Transverse colon (tissue), 4 donors: Measurements from ENCODE around the gene CAPN11. TPM values are rescaled to one million over a fixed set of nuclear protein-coding genes. Genes with fewer than 3 reads are reported as not detected.

Source experiments
- DNase-seq: peaks from one replicate; pipeline ENCODE4 v3.0.0-alpha.2; 2019
- H3K27ac ChIP-seq, 4 donors: fragments of 200-600 bp; sonication (generic); 2 replicates each; pipeline ENCODE4 v1.5.1; 2016 to 2018; ENCODE audit warnings: inconsistent platforms in 4 of 4
- H3K27me3 ChIP-seq: fragments of 200-600 bp; sonication (generic); 2 replicates; pipeline ENCODE4 v1.5.1; 2017; ENCODE audit warnings: inconsistent platforms
- H3K36me3 ChIP-seq, 4 donors: fragments of 200-600 bp; sonication (generic); 2 replicates each; pipeline ENCODE4 v1.5.1; 2017 to 2019; ENCODE audit warnings: inconsistent platforms in 4 of 4
- H3K4me1 ChIP-seq, 4 donors: fragments of 200-600 bp; sonication (generic); 2 replicates each; pipeline ENCODE4 v1.5.1; 2017 to 2020; ENCODE audit warnings: inconsistent platforms in 4 of 4
- H3K4me3 ChIP-seq, 4 donors: fragments of 200-600 bp; sonication (generic); 1 replicate in 1 of 4; 2 replicates in 3 of 4; pipeline versions ENCODE4 v1.5.1 to v1.6.1; 2017 to 2019; ENCODE audit warnings: inconsistent platforms in 4 of 4
- H3K9me3 ChIP-seq, 2 donors: fragments of 200-600 bp; sonication (generic); 2 replicates each; pipeline ENCODE4 v1.5.1; 2017 to 2019; ENCODE audit warnings: inconsistent platforms in 2 of 2
- CTCF ChIP-seq, 5 experiments: fragments of 200-600 bp in 3 of 5; fragments of 450-650 bp in 2 of 5; sonication (generic) in 3 of 5; IDR thresholded peaks; 1 replicate in 2 of 5; 2 replicates in 3 of 5; pipeline ENCODE4 v1.5.1; 2016 to 2017; ENCODE audit warnings: antibody characterized with exemption in 5 of 5, inconsistent platforms in 3 of 5, mild to moderate bottlenecking in 2 of 5, moderate library complexity in 1 of 5
- EP300 ChIP-seq: sonication (generic); formaldehyde crosslinking; IDR thresholded peaks from one replicate; pipeline ENCODE4 v1.6.1; 2017; ENCODE audit warnings: antibody characterized with exemption, low read depth
- POLR2A ChIP-seq: fragments of 450-650 bp; IDR thresholded peaks from one replicate; pipeline ENCODE4 v1.6.1; 2016; ENCODE audit warnings: antibody characterized with exemption, mild to moderate bottlenecking, moderate library complexity
- POLR2AphosphoS5 ChIP-seq, 3 donors: sonication (generic); formaldehyde crosslinking; IDR thresholded peaks; one replicate each; pipeline ENCODE4 v1.6.1; 2016; ENCODE audit warnings: antibody characterized with exemption in 3 of 3
- WGBS, 2 donors: methylation state at CpG; one replicate each; pipeline ENCODE4 v1.1.5; 2018; ENCODE audit warnings: low coverage in 1 of 2; 5-methylcytosine and 5-hydroxymethylcytosine counted together
- in situ Hi-C, 4 donors: fragments of 200-750 bp; cut with MboI; loops; one replicate each; pipeline versions ENCODE4 v1.15.0 to v1.15.1; 2017; ENCODE audit warnings: low sequenced_read_pairs in 3 of 4, low pct_ligation_motif_present in 1 of 4, low pct_unique_long_range_greater_than_20kb in 1 of 4
- intact Hi-C: fragments of 100-400 bp; cut with DNase I; formaldehyde crosslinking; loops from one replicate; pipeline ENCODE4 v1.15.1; 2023; ENCODE audit warnings: low total_unique reads
- total RNA-seq, 4 donors: library from RNA; depleted of rRNA; stranded (reverse); fragments of >200 nt; gene quantifications; one replicate each; pipeline ENCODE4 v1.1.0, GENCODE V29; 2016

The CAPN11 gene
- total RNA-seq, 4 donors from 2014 or later: 1.6 to 19.8 (median 4.9) TPM; not detected in 1

- intact Hi-C loops: loop anchor here (2.0 kb wide), 1 partner anchor 36 kb away; no protein-coding TSS in a partner anchor
- H3K4me1 ChIP-seq: peaks cover 11 to 31% (median 23%) of the 10 kb centered on the region in 4 donors
- H3K9me3 ChIP-seq: no peaks in the 10 kb centered on the region
- no peak for DNase-seq
- no peaks in the 10 kb centered on the region for H3K36me3 ChIP-seq
- TF ChIP-seq POLR2A (no peak), POLR2AphosphoS5 (IDR thresholded peaks at IDR 0.05) (no peak), EP300 (no peak), CTCF (IDR thresholded peaks at IDR 0.05) (no peak)
- in situ Hi-C loops: no loop called here
- H3K27ac ChIP-seq: no peak overlapping the region
- WGBS, 2 donors: 85% methylated on average over 6 of the region's 6 CpGs; no CpG with 5 or more reads in 1 of the 2 donors
- no peaks in the 10 kb centered on the region for H3K27me3 ChIP-seq
- no peak overlapping the region for H3K4me3 ChIP-seq
These were observed 55.7 kb downstream of the CAPN11 start for GRCh38 chr6:44214307-44214706.

GRCh38 chr6:44216677-44217331 is 58.2 kb downstream of the CAPN11 start, which contains the start of gene MYMX:
Gene MYMX (plus strand): TSS chr6:44216926. CDS start chr6:44217472, 546 bp downstream.
- WGBS, 2 donors: 6 to 23% methylated on average over 3 to 7 of the region's 7 CpGs
- H3K36me3 ChIP-seq: no peaks in the 10 kb centered on the region
- H3K4me1 ChIP-seq: peaks cover 22 to 55% (median 41%) of the 10 kb centered on the region in 4 donors

GRCh38 chr6:44217332-44218143 is 58.9 kb downstream of the CAPN11 start:
- peaks cover 24 to 62% (median 48%) of the 10 kb centered on the region in 4 donors for H3K4me1 ChIP-seq
- no peaks in the 10 kb centered on the region for H3K36me3 ChIP-seq
- peak in 1 of 3 donors; percentile 49 for TF ChIP-seq POLR2AphosphoS5 (IDR thresholded peaks at IDR 0.05)
- TF ChIP-seq CTCF (IDR thresholded peaks at IDR 0.05): no peak
- H3K27me3 ChIP-seq: no peaks in the 10 kb centered on the region
- no peaks in the 10 kb centered on the region for H3K9me3 ChIP-seq
- in situ Hi-C loops (no loop called here), intact Hi-C loops (no loop called here)
- no peak overlapping the region for H3K4me3 ChIP-seq
- 70 to 100% methylated on average over 1 to 16 of the region's 16 CpGs for WGBS, 2 donors
- H3K27ac ChIP-seq: peak overlapping the region; percentile 48 to 94 (median 86)
- DNase-seq: peak; percentile 42

More at GRCh38 chr6:44216677-44217331, 58.2 kb downstream of the CAPN11 start, which contains the start of gene MYMX:
- Histone ChIP-seq H3K27ac (peak within 1 kb of the TSS; percentile 48 to 94 (median 86)), H3K9me3 (no peaks in the 10 kb centered on the region), H3K27me3 (no peaks in the 10 kb centered on the region), H3K4me3 (no peak within 1 kb of the TSS)
- in situ Hi-C loops: no loop called here
- TF ChIP-seq POLR2AphosphoS5 (IDR thresholded peaks at IDR 0.05) (no peak), CTCF (IDR thresholded peaks at IDR 0.05) (no peak), POLR2A (no peak), EP300 (no peak)
- intact Hi-C loops: no loop called here
- no peak for DNase-seq

- TF ChIP-seq POLR2AphosphoS5 (IDR thresholded peaks at IDR 0.05): peak; percentile 57 to 73 (median 63)
- TF ChIP-seq POLR2A: peak; percentile 52
- no peak for TF ChIP-seq EP300
- no peak for TF ChIP-seq CTCF (IDR thresholded peaks at IDR 0.05)
- peak overlapping the region; percentile 85 to 94 (median 86) for H3K27ac ChIP-seq
- no peaks in the 10 kb centered on the region for H3K9me3 ChIP-seq
- peaks cover 4% of the 10 kb centered on the region for H3K27me3 ChIP-seq
- DNase-seq: peak; percentile 85
- intact Hi-C loops (no loop called here), in situ Hi-C loops (no loop called here)
- WGBS, 2 donors: 2 to 7% methylated on average over 3 to 44 of the region's 45 CpGs
- H3K4me3 ChIP-seq: peak overlapping the region; percentile 38 to 61 (median 42)
- H3K36me3 ChIP-seq: no peaks in the 10 kb centered on the region
- peaks cover 24 to 77% (median 63%) of the 10 kb centered on the region in 4 donors for H3K4me1 ChIP-seq
These were observed 60.6 kb downstream of the CAPN11 start for GRCh38 chr6:44219053-44219814.
